C4-2B (cell line): ENCODE data around the gene CHSY3.

Source experiments
- CTCF ChIP-seq: fragments of 450-650 bp; conservative IDR thresholded peaks from 2 replicates; pipeline ENCODE4 v1.5.1; 2017; ENCODE audit warnings: mild to moderate bottlenecking
- ZFX ChIP-seq: fragments of 450-650 bp; IDR thresholded peaks from 2 replicates; pipeline ENCODE4 v1.6.1; 2017

GRCh38 chr5:129856325-129856724, 47.9 kb upstream of the CHSY3 start:
- TF ChIP-seq CTCF (no peak), ZFX (no peak)
